Activated naive CD8-positive, alpha-beta T cell treated with anti-CD3 and anti-CD28 coated beads, Interleukin-2, amount 50 U/mL, for 16 hours (primary cell): ENCODE measurements around the gene DEFB132.

Source experiments
- DNase-seq: peaks from one replicate; pipeline ENCODE4 v3.0.0-alpha.2; 2020; ENCODE audit warnings: low read depth, low spot score

DEFB132 gene

GRCh38 chr20:297098-297924 lies 39.8 kb downstream of the DEFB132 start, which contains the start of gene ZCCHC3:
Gene ZCCHC3 (plus strand): TSS chr20:297570. CDS start chr20:297587, 17 bp downstream.
- DNase-seq = peak; percentile 72

GRCh38 chr20:297925-298775 lies 40.6 kb downstream of the DEFB132 start:
- no peak for DNase-seq

DNA sequence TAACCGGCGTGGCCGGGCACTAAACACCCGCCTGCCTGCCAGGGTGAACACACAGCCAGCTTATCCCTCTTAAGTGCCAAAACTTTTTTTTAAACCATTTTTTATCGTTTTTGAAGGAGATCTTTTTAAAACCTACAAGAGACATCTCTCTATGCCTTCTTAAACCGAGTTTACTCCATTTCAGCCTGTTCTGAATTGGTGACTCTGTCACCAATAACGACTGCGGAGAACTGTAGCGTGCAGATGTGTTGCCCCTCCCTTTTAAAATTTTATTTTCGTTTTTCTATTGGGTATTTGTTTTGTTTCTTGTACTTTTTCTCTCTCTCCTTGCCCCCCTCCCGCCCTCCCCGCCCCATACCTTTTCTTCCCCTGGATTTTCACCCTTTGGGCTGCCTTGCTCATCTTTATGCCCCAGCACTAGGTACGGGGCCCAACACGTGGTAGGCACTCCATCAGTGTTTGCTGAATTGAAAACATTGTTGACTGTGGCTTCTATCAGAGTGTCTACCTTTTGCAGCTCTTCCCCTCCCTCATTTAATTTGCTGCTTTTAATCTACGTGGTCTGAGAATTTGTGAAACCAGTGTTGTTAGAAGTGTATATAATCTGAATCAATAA lies 41.4 kb downstream of the DEFB132 start:
- no peak for DNase-seq

DNA sequence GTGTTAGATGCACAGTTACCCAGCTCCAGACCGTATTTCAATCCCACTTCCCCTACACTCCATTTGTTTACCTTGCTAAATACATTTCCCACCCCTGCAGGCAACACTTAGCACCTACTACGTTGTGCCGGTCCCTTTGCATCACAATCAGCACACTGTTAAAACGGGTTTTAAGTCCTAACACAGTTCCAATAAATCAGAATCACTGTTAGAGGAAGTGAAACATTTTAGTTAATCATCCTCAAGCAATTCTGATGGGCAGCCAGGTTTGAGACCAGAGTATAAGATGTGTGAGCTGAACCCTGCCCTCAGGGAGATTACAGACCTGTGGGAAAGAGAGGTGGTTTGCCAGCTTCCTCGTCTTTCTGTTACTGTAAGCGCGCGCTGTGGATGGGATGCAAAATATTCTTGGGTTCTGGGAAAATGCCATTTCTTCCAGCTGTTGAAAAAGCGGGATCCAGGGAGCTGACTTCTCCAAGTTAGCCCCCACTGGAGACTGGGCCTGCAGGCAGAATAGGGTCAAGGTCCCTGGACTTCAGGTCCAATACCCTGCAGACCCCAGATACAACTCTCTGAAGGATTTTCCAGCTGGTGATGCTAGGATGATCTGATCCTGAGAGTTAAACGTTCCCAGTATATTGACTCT lies 42.9 kb downstream of the DEFB132 start:
- no peak for DNase-seq

DNA sequence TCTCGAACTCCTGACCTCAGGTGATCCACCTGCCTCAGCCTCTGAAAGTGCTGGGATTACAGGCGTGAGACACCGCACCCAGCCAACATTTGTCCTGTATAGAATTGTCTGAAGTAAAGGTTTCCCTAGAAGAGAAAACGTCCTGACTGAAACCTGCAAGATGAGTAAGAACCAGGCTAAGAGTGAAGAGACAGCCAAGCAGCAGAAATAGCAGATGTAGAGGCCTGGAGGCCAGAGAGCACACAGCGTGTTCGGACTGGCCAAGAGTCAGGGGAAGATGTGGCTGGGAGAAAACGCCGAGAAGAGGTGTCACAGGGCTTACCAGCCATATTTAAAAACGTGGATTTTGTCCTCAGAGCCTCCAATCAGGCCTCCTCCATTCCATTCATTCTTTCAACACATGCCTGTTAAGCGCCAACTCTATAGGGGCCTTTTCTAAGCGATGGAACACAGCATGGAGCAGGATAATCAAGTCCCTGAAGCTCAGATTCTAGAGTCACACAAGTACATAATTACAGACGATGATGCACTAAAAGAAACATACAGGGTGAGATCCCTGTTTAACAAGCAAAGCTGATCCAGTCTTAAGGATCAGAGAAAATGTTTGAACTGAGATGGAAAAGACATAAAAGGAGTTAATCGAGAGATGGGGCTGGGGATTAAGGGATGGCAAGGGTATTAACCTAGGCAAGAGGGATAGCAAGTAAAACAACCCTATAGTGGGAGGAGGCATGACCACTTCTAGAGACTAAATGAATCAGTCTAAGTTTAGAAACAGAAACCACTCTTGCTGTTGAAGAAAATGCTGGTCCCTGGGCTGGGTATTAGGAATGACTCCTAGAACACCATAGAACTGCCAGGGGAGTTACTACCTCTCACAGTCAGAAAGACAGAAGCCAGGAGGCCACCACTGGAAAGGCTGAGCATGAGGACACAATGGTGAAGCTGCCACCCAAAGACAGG lies 44.6 kb downstream of the DEFB132 start:
- no peak for DNase-seq

GRCh38 chr20:305745-306144 lies 48.2 kb downstream of the DEFB132 start:
- no peak for DNase-seq

GRCh38 chr20:308427-309038 lies 51.0 kb downstream of the DEFB132 start:
- no peak for DNase-seq

DNA sequence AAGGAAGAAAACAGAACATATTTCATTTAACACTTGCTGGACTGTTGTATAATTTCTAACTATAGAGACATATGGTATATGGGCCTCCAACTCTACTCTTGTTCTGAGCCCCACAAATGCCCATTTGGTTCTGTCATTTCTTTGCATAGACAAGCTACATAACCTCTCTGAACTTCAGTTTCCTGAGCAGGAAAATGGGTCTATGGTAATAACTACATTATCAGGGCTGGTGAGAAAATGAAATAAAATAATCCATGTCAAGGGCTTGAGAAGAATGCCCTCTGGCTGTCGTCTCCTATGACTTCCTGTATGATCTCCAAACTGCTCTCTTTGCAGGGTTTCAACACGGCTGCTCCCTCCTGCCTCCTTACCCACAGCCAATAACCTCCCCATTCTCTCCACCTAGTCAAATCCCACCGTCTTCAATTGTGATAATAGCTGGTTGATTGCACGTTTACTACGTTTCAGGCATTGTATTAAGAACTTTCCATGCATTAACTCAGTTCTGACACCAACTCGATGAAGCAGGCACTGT lies 51.8 kb downstream of the DEFB132 start:
- no peak for DNase-seq

- peak; percentile 73 for DNase-seq
Observed at GRCh38 chr20:309841-310644, 52.5 kb downstream of the DEFB132 start.

GRCh38 chr20:310645-311044 lies 53.1 kb downstream of the DEFB132 start:
- DNase-seq = no peak
